ENCODE data around the gene GRM1.

- TF ChIP-seq EZH2 (IDR thresholded peaks at IDR 0.05) (no peak), EZH2phosphoT487 (IDR thresholded peaks at IDR 0.05) (no peak)
- TF ChIP-seq, protein P1, sequence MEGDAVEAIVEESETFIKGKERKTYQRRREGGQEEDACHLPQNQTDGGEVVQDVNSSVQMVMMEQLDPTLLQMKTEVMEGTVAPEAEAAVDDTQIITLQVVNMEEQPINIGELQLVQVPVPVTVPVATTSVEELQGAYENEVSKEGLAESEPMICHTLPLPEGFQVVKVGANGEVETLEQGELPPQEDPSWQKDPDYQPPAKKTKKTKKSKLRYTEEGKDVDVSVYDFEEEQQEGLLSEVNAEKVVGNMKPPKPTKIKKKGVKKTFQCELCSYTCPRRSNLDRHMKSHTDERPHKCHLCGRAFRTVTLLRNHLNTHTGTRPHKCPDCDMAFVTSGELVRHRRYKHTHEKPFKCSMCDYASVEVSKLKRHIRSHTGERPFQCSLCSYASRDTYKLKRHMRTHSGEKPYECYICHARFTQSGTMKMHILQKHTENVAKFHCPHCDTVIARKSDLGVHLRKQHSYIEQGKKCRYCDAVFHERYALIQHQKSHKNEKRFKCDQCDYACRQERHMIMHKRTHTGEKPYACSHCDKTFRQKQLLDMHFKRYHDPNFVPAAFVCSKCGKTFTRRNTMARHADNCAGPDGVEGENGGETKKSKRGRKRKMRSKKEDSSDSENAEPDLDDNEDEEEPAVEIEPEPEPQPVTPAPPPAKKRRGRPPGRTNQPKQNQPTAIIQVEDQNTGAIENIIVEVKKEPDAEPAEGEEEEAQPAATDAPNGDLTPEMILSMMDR (IDR thresholded peaks at IDR 0.05): no peak
These were observed 282.2 kb downstream of the GRM1 start for GRCh38 chr6:146311079-146311478.

Measured in neural progenitor cell (in vitro differentiated cells).